Neutrophil (primary cell): ENCODE results near the gene RPP14.

Source experiments
- H3K27ac ChIP-seq: fragments of 200-600 bp; sonication (generic); 2 replicates; pipeline ENCODE4 v1.5.1; 2016; ENCODE audit warnings: mild to moderate bottlenecking, moderate library complexity
- H3K27me3 ChIP-seq: fragments of 200-600 bp; sonication (generic); 2 replicates; pipeline ENCODE4 v1.6.0; 2016; ENCODE audit warnings: mild to moderate bottlenecking
- H3K36me3 ChIP-seq: fragments of 200-600 bp; sonication (generic); 2 replicates; pipeline ENCODE4 v1.5.1; 2017
- H3K4me1 ChIP-seq, 2 experiments: fragments of 200-600 bp in 1 of 2; sonication (generic) in 1 of 2; 1 replicate in 1 of 2; 2 replicates in 1 of 2; pipeline versions ENCODE4 v1.5.1 to v1.6.1; 2013 to 2016; ENCODE audit warnings: low read depth in 1 of 2, low read length in 1 of 2, mild to moderate bottlenecking in 1 of 2, moderate library complexity in 1 of 2; ENCODE audit not compliant: control insufficient read depth in 1 of 2, insufficient read depth in 1 of 2
- H3K4me3 ChIP-seq, 2 experiments: fragments of 200-600 bp in 1 of 2; sonication (generic) in 1 of 2; 1 replicate in 1 of 2; 2 replicates in 1 of 2; pipeline ENCODE4 v1.5.1; 2013 to 2016; ENCODE audit warnings: low read depth in 1 of 2, low read length in 1 of 2, mild to moderate bottlenecking in 1 of 2, moderate library complexity in 1 of 2
- H3K9me3 ChIP-seq: fragments of 200-600 bp; sonication (generic); 2 replicates; pipeline ENCODE4 v1.5.1; 2016
- TF ChIP-seq, protein P1 (sequence below): fragments of 200-600 bp; sonication (generic); IDR thresholded peaks from 2 replicates; pipeline ENCODE4 v1.5.1; 2016; ENCODE audit warnings: antibody characterized with exemption

RPP14 gene

GRCh38 chr3:58340594-58341244 lies 34.7 kb downstream of the RPP14 start:
- Histone ChIP-seq H3K27me3 (no peaks in the 10 kb centered on the region), H3K4me3 (no peak overlapping the region), H3K36me3 (peaks cover 21% of the 10 kb centered on the region), H3K27ac (peak overlapping the region; percentile 42), H3K9me3 (no peaks in the 10 kb centered on the region), H3K4me1 (peaks cover 16 to 32% of the 10 kb centered on the region in 2 experiments)
- TF ChIP-seq, protein P1, sequence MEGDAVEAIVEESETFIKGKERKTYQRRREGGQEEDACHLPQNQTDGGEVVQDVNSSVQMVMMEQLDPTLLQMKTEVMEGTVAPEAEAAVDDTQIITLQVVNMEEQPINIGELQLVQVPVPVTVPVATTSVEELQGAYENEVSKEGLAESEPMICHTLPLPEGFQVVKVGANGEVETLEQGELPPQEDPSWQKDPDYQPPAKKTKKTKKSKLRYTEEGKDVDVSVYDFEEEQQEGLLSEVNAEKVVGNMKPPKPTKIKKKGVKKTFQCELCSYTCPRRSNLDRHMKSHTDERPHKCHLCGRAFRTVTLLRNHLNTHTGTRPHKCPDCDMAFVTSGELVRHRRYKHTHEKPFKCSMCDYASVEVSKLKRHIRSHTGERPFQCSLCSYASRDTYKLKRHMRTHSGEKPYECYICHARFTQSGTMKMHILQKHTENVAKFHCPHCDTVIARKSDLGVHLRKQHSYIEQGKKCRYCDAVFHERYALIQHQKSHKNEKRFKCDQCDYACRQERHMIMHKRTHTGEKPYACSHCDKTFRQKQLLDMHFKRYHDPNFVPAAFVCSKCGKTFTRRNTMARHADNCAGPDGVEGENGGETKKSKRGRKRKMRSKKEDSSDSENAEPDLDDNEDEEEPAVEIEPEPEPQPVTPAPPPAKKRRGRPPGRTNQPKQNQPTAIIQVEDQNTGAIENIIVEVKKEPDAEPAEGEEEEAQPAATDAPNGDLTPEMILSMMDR = no peak

- H3K4me1 ChIP-seq = peaks cover 17 to 31% of the 10 kb centered on the region in 2 experiments
- no peak overlapping the region for H3K4me3 ChIP-seq
- H3K9me3 ChIP-seq = no peaks in the 10 kb centered on the region
- no peaks in the 10 kb centered on the region for H3K27me3 ChIP-seq
- TF ChIP-seq, protein P1 = no peak
- peak overlapping the region; percentile 42 for H3K27ac ChIP-seq
- H3K36me3 ChIP-seq = peaks cover 21% of the 10 kb centered on the region
Observed at GRCh38 chr3:58341376-58341775, 35.3 kb downstream of the RPP14 start.

- no peaks in the 10 kb centered on the region for H3K27me3 ChIP-seq
- peaks cover 11 to 20% of the 10 kb centered on the region in 2 experiments for H3K4me1 ChIP-seq
- H3K36me3 ChIP-seq = peaks cover 17% of the 10 kb centered on the region
- no peak overlapping the region for H3K4me3 ChIP-seq
- TF ChIP-seq, protein P1 = no peak
- H3K9me3 ChIP-seq = no peaks in the 10 kb centered on the region
- no peak overlapping the region for H3K27ac ChIP-seq
Observed at GRCh38 chr3:58342676-58343075, 36.6 kb downstream of the RPP14 start.

- TF ChIP-seq, protein P1 = no peak
- Histone ChIP-seq H3K27me3 (no peaks in the 10 kb centered on the region), H3K36me3 (peaks cover 17% of the 10 kb centered on the region), H3K4me1 (peaks cover 36 to 38% of the 10 kb centered on the region in 2 experiments), H3K27ac (peak overlapping the region; percentile 54), H3K9me3 (no peaks in the 10 kb centered on the region), H3K4me3 (no peak overlapping the region)
Observed at GRCh38 chr3:58345457-58345856, 39.4 kb downstream of the RPP14 start.

DNA sequence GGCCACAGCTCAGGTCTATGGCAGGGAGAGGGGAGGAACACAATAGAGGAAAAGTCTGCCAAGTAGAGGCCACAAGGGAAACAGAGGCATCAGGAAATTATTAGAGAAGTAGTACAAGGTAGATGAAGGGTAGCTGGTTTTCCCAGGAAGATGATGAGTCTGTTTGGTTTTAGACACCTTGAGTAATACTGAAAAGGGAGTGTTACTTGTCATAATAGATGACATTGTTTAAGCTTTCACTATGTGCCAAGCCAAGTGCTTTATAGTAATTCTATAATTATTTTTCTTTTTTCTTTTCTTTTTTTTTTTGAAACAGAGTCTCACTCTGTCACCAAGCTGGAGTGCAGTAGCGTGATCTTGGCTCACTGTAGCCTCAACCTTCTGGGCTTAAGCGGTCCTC lies 40.3 kb downstream of the RPP14 start:
- Histone ChIP-seq H3K36me3 (peaks cover 14% of the 10 kb centered on the region), H3K4me3 (no peak overlapping the region), H3K9me3 (no peaks in the 10 kb centered on the region), H3K4me1 (peaks cover 46 to 48% of the 10 kb centered on the region in 2 experiments), H3K27ac (peak overlapping the region; percentile 54), H3K27me3 (no peaks in the 10 kb centered on the region)
- TF ChIP-seq, protein P1 = no peak
